Measurements from ENCODE around the gene LPIN2. TPM values are rescaled to one million over a fixed set of nuclear protein-coding genes. Genes with fewer than 3 reads are reported as not detected.

The LPIN2 gene
- total and polyA plus RNA-seq, 2 of the 4 experiments (the other 2 are of a cell fraction): 16.2 to 21.9 TPM

GRCh38 chr18:3044931-3045698, 32.2 kb upstream of the LPIN2 start:
- WGBS, 2 experiments (ENCODE audit: extremely low coverage in 2 of 2, insufficient read length in 1 of 2): 0% methylated on average over 2 of the region's 12 CpGs; no CpG with 5 or more reads in 1 of the 2 experiments
- dilution Hi-C loops (cut with HindIII; ENCODE audit: low sequenced_read_pairs, unreplicated experiment) (no loop called here), intact Hi-C loops (cut with micrococcal nuclease) (no loop called here), in situ Hi-C loops (cut with MboI; ENCODE audit: low sequenced_read_pairs) (no loop called here)
- DNase-seq (no peak), ATAC-seq (ENCODE audit: low read depth) (peak; percentile 42)
- no peaks in the 10 kb centered on the region for H3K27me3 ChIP-seq (ENCODE audit: control insufficient read depth, insufficient read depth, low read length)
- H2AK9ac ChIP-seq (replicated peaks; ENCODE audit: low read depth, low read length, poor library complexity): no peak overlapping the region
- no peaks in the 10 kb centered on the region for H3K36me3 ChIP-seq (ENCODE audit: control insufficient read depth, insufficient read depth, low read length)
- no peak overlapping the region for H4K91ac ChIP-seq (ENCODE audit: insufficient read depth, low read depth, low read length)
- H2AFZ ChIP-seq (replicated peaks; ENCODE audit: low read length, poor library complexity): peak overlapping the region; percentile 64
- no peak overlapping the region; the same call in 1 of the 2 replicates for H4K5ac ChIP-seq (ENCODE audit: low read depth, low read length)
- H3K4me3 ChIP-seq (ENCODE audit: insufficient read depth, low read depth, low read length): no peak overlapping the region
- no peak overlapping the region for H3K56ac ChIP-seq (ENCODE audit: extremely low read depth, insufficient read depth, low read length)
- no peaks in the 10 kb centered on the region for H4K20me1 ChIP-seq (ENCODE audit: insufficient read depth, low read length)
- H2BK120ac ChIP-seq (ENCODE audit: low read depth, low read length): no peak overlapping the region
- H3K4me2 ChIP-seq (ENCODE audit: low read depth, low read length): peak overlapping the region; percentile 56; the same call in 1 of the 2 replicates
- no peak overlapping the region for H3K23ac ChIP-seq (ENCODE audit: low read depth, low read length)
- TF ChIP-seq CHD1 (IDR thresholded peaks at IDR 0.05; ENCODE audit: low read depth, low read length) (no peak), MAFK (IDR thresholded peaks at IDR 0.05; ENCODE audit: low read depth, low read length) (no peak), SMC3 (IDR thresholded peaks at IDR 0.05; ENCODE audit: low read depth, low read length) (no peak), MAZ (IDR thresholded peaks at IDR 0.05; ENCODE audit: borderline replicate concordance, low read depth, low read length) (no peak), NFE2L2 (IDR thresholded peaks at IDR 0.05; ENCODE audit: low read depth, low read length) (no peak), POLR2A (IDR thresholded peaks at IDR 0.05; ENCODE audit: low read depth, low read length) (no peak), BHLHE40 (IDR thresholded peaks at IDR 0.05; ENCODE audit: low read depth, low read length) (no peak), CEBPB (IDR thresholded peaks at IDR 0.05; ENCODE audit: low read depth, low read length) (no peak), CTCF (conservative IDR thresholded peaks at IDR 0.05; ENCODE audit: low read depth, low read length) (no peak), FOS (IDR thresholded peaks at IDR 0.05; ENCODE audit: low read depth, low read length) (no peak)
- TF ChIP-seq, protein P1, sequence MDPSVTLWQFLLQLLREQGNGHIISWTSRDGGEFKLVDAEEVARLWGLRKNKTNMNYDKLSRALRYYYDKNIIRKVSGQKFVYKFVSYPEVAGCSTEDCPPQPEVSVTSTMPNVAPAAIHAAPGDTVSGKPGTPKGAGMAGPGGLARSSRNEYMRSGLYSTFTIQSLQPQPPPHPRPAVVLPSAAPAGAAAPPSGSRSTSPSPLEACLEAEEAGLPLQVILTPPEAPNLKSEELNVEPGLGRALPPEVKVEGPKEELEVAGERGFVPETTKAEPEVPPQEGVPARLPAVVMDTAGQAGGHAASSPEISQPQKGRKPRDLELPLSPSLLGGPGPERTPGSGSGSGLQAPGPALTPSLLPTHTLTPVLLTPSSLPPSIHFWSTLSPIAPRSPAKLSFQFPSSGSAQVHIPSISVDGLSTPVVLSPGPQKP (IDR thresholded peaks at IDR 0.05; ENCODE audit: borderline replicate concordance, low read depth, low read length): no peak
- H3K9me3 ChIP-seq (ENCODE audit: control insufficient read depth, insufficient read depth, low read length): no peaks in the 10 kb centered on the region
- no TSS peak for BruUV-seq (replicated peaks)
- ChIA-PET POLR2A (ENCODE audit: unreplicated experiment) (no interaction called here), CTCF (interaction anchor here (0.7 to 1.5 kb wide), 2 partner anchors 17 to 601 kb away, joined by 3 read pairs; no protein-coding TSS in a partner anchor)
- H2BK5ac ChIP-seq (ENCODE audit: low read depth, low read length, poor library complexity, severe bottlenecking): no peak overlapping the region
- H3K79me1 ChIP-seq (ENCODE audit: low read depth in 1 of 2, low read length in 2 of 2): no peaks in the 10 kb centered on the region
- H3K9me1 ChIP-seq (ENCODE audit: insufficient read depth, low read length): peaks cover 3% of the 10 kb centered on the region; the same call in 1 of the 2 replicates
- H3K4ac ChIP-seq (ENCODE audit: low read depth, low read length): peak overlapping the region; percentile 16; the same call in 1 of the 2 replicates
- no peak overlapping the region for H3K18ac ChIP-seq (ENCODE audit: low read depth, low read length)
- H4K8ac ChIP-seq (ENCODE audit: low read depth in 2 of 2, low read length in 2 of 2): no peak overlapping the region
- H2BK15ac ChIP-seq (ENCODE audit: low read depth, low read length): no peak overlapping the region
- H3K4me1 ChIP-seq (ENCODE audit: control insufficient read depth, insufficient read depth, low read length): peaks cover 6% of the 10 kb centered on the region
- no peak overlapping the region for H3K14ac ChIP-seq (replicated peaks; ENCODE audit: low read depth, low read length)
- H2AK5ac ChIP-seq (ENCODE audit: low read depth, low read length): no peak overlapping the region
- no peak overlapping the region for H3K9ac ChIP-seq (ENCODE audit: low read depth, low read length)
- no peak overlapping the region for H3K27ac ChIP-seq (ENCODE audit: insufficient read depth, low read length)
- H2BK20ac ChIP-seq (ENCODE audit: low read depth, low read length): no peak overlapping the region; the same call in 1 of the 2 replicates

Measured in IMR-90 (cell line).